ENCODE data around the gene EGFL8.
"Not testable (repeated sequence)": the region's sequence is repeated elsewhere in the genome, so short reads cannot be mapped to it uniquely, and the experiment has no call there.

The EGFL8 gene

GRCh38 chr6:32198345-32198696 is 33.9 kb downstream of the EGFL8 start:
- DNase-seq = no peak

- DNase-seq = no peak
Observed at GRCh38 chr6:32198866-32199265, 34.5 kb downstream of the EGFL8 start.

GRCh38 chr6:32200711-32201475 is 36.5 kb downstream of the EGFL8 start:
- DNase-seq = no peak

GRCh38 chr6:32202186-32202585 is 37.8 kb downstream of the EGFL8 start:
- no peak for DNase-seq

- no peak for DNase-seq
Observed at GRCh38 chr6:32203426-32204267, 39.3 kb downstream of the EGFL8 start.

GRCh38 chr6:32204268-32204715 is 39.9 kb downstream of the EGFL8 start:
- no peak for DNase-seq

- no peak for DNase-seq
Observed at GRCh38 chr6:32208996-32209395, 44.6 kb downstream of the EGFL8 start.

GRCh38 chr6:32210191-32210601 is 45.8 kb downstream of the EGFL8 start:
- DNase-seq = no peak

GRCh38 chr6:32211432-32211831 is 47.0 kb downstream of the EGFL8 start:
- not testable (repeated sequence) for DNase-seq

- no peak for DNase-seq
Observed at GRCh38 chr6:32212076-32212760, 47.8 kb downstream of the EGFL8 start.

- DNase-seq = no peak
Observed at GRCh38 chr6:32213649-32214048, 49.3 kb downstream of the EGFL8 start.

- DNase-seq = no peak
Observed at GRCh38 chr6:32214126-32214525, 49.7 kb downstream of the EGFL8 start.

GRCh38 chr6:32215617-32216016 is 51.2 kb downstream of the EGFL8 start:
- DNase-seq = no peak

- DNase-seq = no peak
Observed at GRCh38 chr6:32216285-32216684, 51.9 kb downstream of the EGFL8 start.

GRCh38 chr6:32216998-32217397 is 52.6 kb downstream of the EGFL8 start:
- DNase-seq = no peak
